H1 (cell line): Measurements from ENCODE around the gene DUOX1. TPM values are rescaled to one million over a fixed set of nuclear protein-coding genes. Genes with fewer than 3 reads are reported as not detected.

Experiments
- CTCF ChIA-PET: fragments of 300-600 bp; sonication (Branson Sonifier 250); formaldehyde crosslinking; loops from one replicate; lab custom pipeline; 2021; ENCODE audit not compliant: partially characterized antibody; lab: Charles Lee
- POLR2A ChIA-PET: fragments of 300-600 bp; sonication (Branson Sonifier 250); formaldehyde crosslinking; loops from one replicate; lab custom pipeline; 2021; ENCODE audit warnings: inconsistent platforms; ENCODE audit not compliant: partially characterized antibody; lab: Charles Lee
- DNase-seq, 2 experiments: peaks; one replicate each; pipeline versions ENCODE4 v3.0.0 to v3.0.0-alpha.2; 2010 to 2022; ENCODE audit warnings: low spot score in 2 of 2, low read depth in 1 of 2, mixed read lengths in 1 of 2
- FAIRE-seq: peaks from 2 replicates; lab custom pipeline; 2011; peaks lifted over from hg19 to GRCh38; lab: Jason Lieb, UNC
- H2AFZ ChIP-seq: 2 replicates; pipeline ENCODE4 v1.8.1; 2012; ENCODE audit warnings: low read length, inconsistent platforms
- H2AK5ac ChIP-seq: 2 replicates; pipeline ENCODE4 v1.6.1; 2013; ENCODE audit warnings: low read depth, low read length
- H2BK120ac ChIP-seq: replicated peaks from 2 replicates; pipeline ENCODE3; 2013; ENCODE audit warnings: low read depth, low read length, inconsistent platforms
- H2BK12ac ChIP-seq: 2 replicates; pipeline ENCODE4 v1.6.1; 2013; ENCODE audit warnings: low read depth, low read length
- H2BK15ac ChIP-seq: 2 replicates; pipeline ENCODE4 v1.6.1; 2013; ENCODE audit warnings: low read length
- H2BK20ac ChIP-seq: 2 replicates; pipeline ENCODE4 v1.6.1; 2013; ENCODE audit warnings: low read length
- H2BK5ac ChIP-seq: 2 replicates; pipeline ENCODE4 v1.6.1; 2013; ENCODE audit warnings: low read depth, low read length
- H3K14ac ChIP-seq: 2 replicates; pipeline ENCODE4 v1.6.1; 2013; ENCODE audit warnings: inconsistent platforms; ENCODE audit not compliant: insufficient read length
- H3K18ac ChIP-seq: 2 replicates; pipeline ENCODE4 v1.6.1; 2013; ENCODE audit warnings: low read length; ENCODE audit errors: extremely low read depth
- H3K23ac ChIP-seq: 2 replicates; pipeline ENCODE4 v1.6.1; 2013; ENCODE audit warnings: inconsistent platforms; ENCODE audit not compliant: insufficient read length
- H3K23me2 ChIP-seq: 2 replicates; pipeline ENCODE4 v1.6.1; 2013; ENCODE audit warnings: low read depth, low read length
- H3K27ac ChIP-seq: 2 replicates; pipeline ENCODE4 v1.6.1; 2011; ENCODE audit warnings: low read depth, low read length, inconsistent platforms
- H3K27me3 ChIP-seq, 4 experiments: replicated peaks in 1 of 4; 1 replicate in 1 of 4; 2 replicates in 3 of 4; pipeline versions ENCODE4 v1.6.1 to v1.8.1; 2011 to 2013; ENCODE audit warnings: low read length in 3 of 4, mild to moderate bottlenecking in 3 of 4, inconsistent platforms in 2 of 4, mixed read lengths in 2 of 4, moderate library complexity in 1 of 4; ENCODE audit not compliant: control insufficient read depth in 3 of 4, insufficient read depth in 3 of 4; ENCODE audit errors: extremely low read depth in 1 of 4
- H3K36me3 ChIP-seq, 4 experiments: 2 replicates each; pipeline versions ENCODE4 v1.6.1 to v1.8.1; 2011 to 2013; ENCODE audit warnings: mild to moderate bottlenecking in 4 of 4, low read length in 3 of 4, moderate library complexity in 2 of 4, control low read depth in 1 of 4, inconsistent platforms in 1 of 4; ENCODE audit not compliant: insufficient read depth in 4 of 4, control insufficient read depth in 2 of 4
- H3K4ac ChIP-seq: replicated peaks from 2 replicates; pipeline ENCODE3; 2013; ENCODE audit warnings: low read length, low read depth, mixed read lengths, inconsistent platforms; ENCODE audit not compliant: insufficient read length
- H3K4me1 ChIP-seq, 4 experiments: replicated peaks in 1 of 4; 1 replicate in 1 of 4; 2 replicates in 3 of 4; pipeline versions ENCODE4 v1.6.1 to v1.8.1; 2011 to 2013; ENCODE audit warnings: low read length in 3 of 4, inconsistent platforms in 2 of 4, mixed read lengths in 1 of 4; ENCODE audit not compliant: insufficient read depth in 4 of 4, control insufficient read depth in 3 of 4
- H3K4me2 ChIP-seq, 2 experiments: 2 replicates each; pipeline versions ENCODE4 v1.6.1 to v1.8.1; 2011 to 2013; ENCODE audit warnings: low read depth in 2 of 2, low read length in 2 of 2, control low read depth in 1 of 2, inconsistent platforms in 1 of 2, mild to moderate bottlenecking in 1 of 2; ENCODE audit not compliant: insufficient read depth in 1 of 2
- H3K4me3 ChIP-seq, 4 experiments: fragments of 200-600, 300-600 bp in 1 of 4; sonication (generic), shearing (Covaris generic), sonication (Bioruptor Twin) in 1 of 4; 2 replicates each; pipeline versions ENCODE4 v1.5.1 to v1.8.1; 2011 to 2016; ENCODE audit warnings: low read length in 4 of 4, low read depth in 3 of 4, control low read depth in 2 of 4, inconsistent platforms in 2 of 4, mild to moderate bottlenecking in 2 of 4, mixed read lengths in 1 of 4, moderate library complexity in 1 of 4; ENCODE audit not compliant: insufficient read depth in 2 of 4; ENCODE audit errors: extremely low read depth in 1 of 4
- H3K56ac ChIP-seq: replicated peaks from 2 replicates; pipeline ENCODE3; 2013; ENCODE audit warnings: low read depth, mild to moderate bottlenecking, mixed read lengths, low read length, inconsistent platforms; ENCODE audit not compliant: insufficient read length
- H3K79me1 ChIP-seq: 2 replicates; pipeline ENCODE4 v1.6.1; 2013; ENCODE audit warnings: low read depth, low read length, control low read depth
- H3K79me2 ChIP-seq, 2 experiments: 2 replicates each; pipeline versions ENCODE4 v1.6.1 to v1.8.1; 2012 to 2013; ENCODE audit warnings: low read length in 2 of 2, mild to moderate bottlenecking in 2 of 2, inconsistent platforms in 1 of 2; ENCODE audit not compliant: insufficient read depth in 2 of 2, control insufficient read depth in 1 of 2
- H3K9ac ChIP-seq, 4 experiments: replicated peaks in 1 of 4; 1 replicate in 1 of 4; 2 replicates in 3 of 4; pipeline versions ENCODE4 v1.6.1 to v1.8.1; 2011 to 2013; ENCODE audit warnings: low read depth in 3 of 4, low read length in 3 of 4, control low read depth in 2 of 4, mild to moderate bottlenecking in 2 of 4, moderate library complexity in 2 of 4, inconsistent platforms in 1 of 4; ENCODE audit errors: extremely low read depth in 1 of 4
- H3K9me3 ChIP-seq, 2 experiments: 2 replicates each; pipeline versions ENCODE4 v1.6.1 to v1.8.1; 2012 to 2013; ENCODE audit warnings: mild to moderate bottlenecking in 2 of 2, moderate library complexity in 2 of 2, control low read depth in 1 of 2, inconsistent platforms in 1 of 2, low read depth in 1 of 2, low read length in 1 of 2, mixed read lengths in 1 of 2; ENCODE audit not compliant: insufficient read depth in 2 of 2
- H4K20me1 ChIP-seq, 2 experiments: replicated peaks in 1 of 2; 2 replicates each; pipeline versions ENCODE3 to v1.8.1; 2011 to 2013; ENCODE audit warnings: inconsistent platforms in 2 of 2, low read length in 2 of 2, mild to moderate bottlenecking in 1 of 2; ENCODE audit not compliant: insufficient read depth in 2 of 2, control insufficient read depth in 1 of 2
- H4K5ac ChIP-seq: 2 replicates; pipeline ENCODE4 v1.6.1; 2013; ENCODE audit warnings: low read length, low read depth, mixed read lengths, inconsistent platforms; ENCODE audit not compliant: insufficient read length
- H4K8ac ChIP-seq: 2 replicates; pipeline ENCODE4 v1.8.0; 2013; ENCODE audit warnings: mild to moderate bottlenecking, moderate library complexity, low read length, inconsistent platforms; ENCODE audit not compliant: insufficient read depth; ENCODE audit errors: extremely low read depth
- H4K91ac ChIP-seq: replicated peaks from 2 replicates; pipeline ENCODE3; 2013; ENCODE audit warnings: low read length, mixed read lengths, inconsistent platforms; ENCODE audit not compliant: insufficient read length
- RXRA ChIP-seq: IDR thresholded peaks from 2 replicates; pipeline ENCODE4 v1.6.1; 2011; ENCODE audit warnings: low read depth, mild to moderate bottlenecking, low read length, moderate library complexity; ENCODE audit not compliant: insufficient read depth
- WGBS, 2 experiments: shearing (Covaris generic) in 1 of 2; methylation state at CpG; one replicate each; pipeline versions ENCODE4 v1.1.6 to v1.1.7; 2013 to 2015; ENCODE audit warnings: low lambda C conversion rate in 2 of 2, mixed read lengths in 2 of 2, inconsistent platforms in 1 of 2, low coverage in 1 of 2, missing lambda C conversion rate in 1 of 2; ENCODE audit not compliant: insufficient replicate concordance in 2 of 2, insufficient coverage in 1 of 2, insufficient read length in 1 of 2; ENCODE audit errors: extremely low coverage in 1 of 2, missing lambda C conversion rate in 1 of 2; 5-methylcytosine and 5-hydroxymethylcytosine counted together
- polyA plus RNA-seq, 7 experiments: library from polyadenylated mRNA; depleted of rRNA in 3 of 7; stranded (reverse) in 5 of 7; unstranded in 2 of 7; fragments of >200 nt in 5 of 7; fragments of 200-250 nt in 2 of 7; gene quantifications; 1 replicate in 5 of 7; 2 replicates in 1 of 7; 4 replicates in 1 of 7; pipeline versions ENCODE4 v1.2.1 to v1.2.3, GENCODE V29; 2011 to 2013; ENCODE audit warnings: missing spikeins in 2 of 7, mixed read lengths in 2 of 7
- total RNA-seq: library from RNA; stranded (reverse); fragmentation: NEBNext Ultra II Directional; extraction: Animal tissue kit (Norgen Biotek cat#: 25700); gene quantifications from 2 replicates; pipeline ENCODE4 v1.2.1, GENCODE V29; 2021
- TF ChIP-seq, protein P1 (sequence below), 3 experiments: IDR thresholded peaks; 1 replicate in 2 of 3; 2 replicates in 1 of 3; pipeline versions ENCODE4 v1.5.1 to v1.6.1; 2011; ENCODE audit warnings: low read length in 3 of 3, mild to moderate bottlenecking in 3 of 3, inconsistent platforms in 2 of 3, low read depth in 1 of 3, moderate library complexity in 1 of 3; ENCODE audit not compliant: insufficient read depth in 1 of 3; ENCODE audit errors: control extremely low read depth in 1 of 3

Gene DUOX1
- total and polyA plus RNA-seq, 2 of the 8 experiments (the other 6 are each of a cell fraction or from before 2014, with no cell fraction given): 0.84 to 1.4 TPM

DNA sequence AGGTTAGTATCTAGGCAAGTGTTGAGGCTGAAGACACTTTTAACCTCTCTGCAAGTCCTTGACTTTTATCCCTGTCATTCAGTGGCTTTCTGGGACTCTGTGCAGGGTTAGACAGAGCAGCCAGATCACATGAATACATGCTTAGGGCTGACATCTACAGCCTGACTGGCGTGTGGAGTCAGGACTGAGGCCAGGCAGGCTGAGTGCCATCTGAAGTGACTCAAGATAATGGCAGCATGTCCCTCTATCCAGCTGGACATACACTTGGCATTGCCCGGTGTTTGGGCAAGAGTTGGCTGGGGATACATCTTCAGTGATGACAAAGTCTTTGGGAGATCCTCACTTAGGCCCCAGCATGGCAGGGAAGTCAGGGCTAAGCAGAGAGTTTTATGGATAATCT, 38.2 kb upstream of the DUOX1 start:
- Histone ChIP-seq H3K14ac (no peak overlapping the region), H3K18ac (no peak overlapping the region), H4K8ac (no peak overlapping the region), H2BK15ac (no peak overlapping the region), H3K36me3 (no peaks in the 10 kb centered on the region), H3K9ac (no peak overlapping the region), H3K23me2 (no peaks in the 10 kb centered on the region), H4K5ac (no peak overlapping the region), H3K9me3 (no peaks in the 10 kb centered on the region), H3K23ac (no peak overlapping the region), H2BK20ac (no peak overlapping the region), H2BK5ac (no peak overlapping the region), H3K4me2 (no peak overlapping the region), H3K27ac (no peak overlapping the region), H2AFZ (no peak overlapping the region), H3K27me3 (no peaks in the 10 kb centered on the region), H2AK5ac (no peak overlapping the region), H3K79me2 (no peaks in the 10 kb centered on the region), H3K4me1 (no peaks in the 10 kb centered on the region; a peak in 1 of 7 replicates), H2BK12ac (no peak overlapping the region), H4K20me1 (no peaks in the 10 kb centered on the region), H2BK120ac (no peak overlapping the region), H3K4ac (no peak overlapping the region), H3K56ac (no peak overlapping the region), H3K4me3 (no peak overlapping the region), H3K79me1 (no peaks in the 10 kb centered on the region), H4K91ac (no peak overlapping the region)
- FAIRE-seq (no peak), DNase-seq (no peak)
- ChIA-PET CTCF (no interaction called here), POLR2A (no interaction called here)
- 87% methylated on average over 2 of the region's 2 CpGs; no CpG with 5 or more reads in 1 of the 2 experiments for WGBS, 2 experiments
- no peak for TF ChIP-seq RXRA
- TF ChIP-seq, protein P1, sequence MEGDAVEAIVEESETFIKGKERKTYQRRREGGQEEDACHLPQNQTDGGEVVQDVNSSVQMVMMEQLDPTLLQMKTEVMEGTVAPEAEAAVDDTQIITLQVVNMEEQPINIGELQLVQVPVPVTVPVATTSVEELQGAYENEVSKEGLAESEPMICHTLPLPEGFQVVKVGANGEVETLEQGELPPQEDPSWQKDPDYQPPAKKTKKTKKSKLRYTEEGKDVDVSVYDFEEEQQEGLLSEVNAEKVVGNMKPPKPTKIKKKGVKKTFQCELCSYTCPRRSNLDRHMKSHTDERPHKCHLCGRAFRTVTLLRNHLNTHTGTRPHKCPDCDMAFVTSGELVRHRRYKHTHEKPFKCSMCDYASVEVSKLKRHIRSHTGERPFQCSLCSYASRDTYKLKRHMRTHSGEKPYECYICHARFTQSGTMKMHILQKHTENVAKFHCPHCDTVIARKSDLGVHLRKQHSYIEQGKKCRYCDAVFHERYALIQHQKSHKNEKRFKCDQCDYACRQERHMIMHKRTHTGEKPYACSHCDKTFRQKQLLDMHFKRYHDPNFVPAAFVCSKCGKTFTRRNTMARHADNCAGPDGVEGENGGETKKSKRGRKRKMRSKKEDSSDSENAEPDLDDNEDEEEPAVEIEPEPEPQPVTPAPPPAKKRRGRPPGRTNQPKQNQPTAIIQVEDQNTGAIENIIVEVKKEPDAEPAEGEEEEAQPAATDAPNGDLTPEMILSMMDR (IDR thresholded peaks at IDR 0.05; ENCODE audit: control extremely low read depth in 1 of 3, insufficient read depth in 1 of 3, low read depth in 1 of 3, low read length in 3 of 3): no peak
